Adipose tissue (tissue), 3 donors: ENCODE data around the gene ITGB2. TPM values are rescaled to one million over a fixed set of nuclear protein-coding genes. Genes with fewer than 3 reads are reported as not detected.
"Not testable (repeated sequence)": the region's sequence is repeated elsewhere in the genome, so short reads cannot be mapped to it uniquely, and the experiment has no call there.

ENCODE experiments used
- H3K27ac ChIP-seq: one replicate; pipeline ENCODE4 v1.5.1; 2013; ENCODE audit warnings: low read depth, low read length
- WGBS, 3 donors: extraction: QIAGEN DNeasy Blood & Tissue Kit; methylation state at CpG; one replicate each; pipeline ENCODE4 v1.1.7; 2013; 5-methylcytosine and 5-hydroxymethylcytosine counted together
- polyA plus RNA-seq, 3 donors: library from polyadenylated mRNA; stranded (reverse); fragments of 200-250 nt; gene quantifications; one replicate each; pipeline ENCODE4 v1.2.3, GENCODE V29; 2013
- donor health status: healthy with polysubstance abuse.
- donor health status: Bipolar disorder and iron deficiency.
- donor health status: healthy.

Gene ITGB2
- polyA plus RNA-seq, 3 donors: 9.5 to 81.7 (median 32.5) TPM

DNA sequence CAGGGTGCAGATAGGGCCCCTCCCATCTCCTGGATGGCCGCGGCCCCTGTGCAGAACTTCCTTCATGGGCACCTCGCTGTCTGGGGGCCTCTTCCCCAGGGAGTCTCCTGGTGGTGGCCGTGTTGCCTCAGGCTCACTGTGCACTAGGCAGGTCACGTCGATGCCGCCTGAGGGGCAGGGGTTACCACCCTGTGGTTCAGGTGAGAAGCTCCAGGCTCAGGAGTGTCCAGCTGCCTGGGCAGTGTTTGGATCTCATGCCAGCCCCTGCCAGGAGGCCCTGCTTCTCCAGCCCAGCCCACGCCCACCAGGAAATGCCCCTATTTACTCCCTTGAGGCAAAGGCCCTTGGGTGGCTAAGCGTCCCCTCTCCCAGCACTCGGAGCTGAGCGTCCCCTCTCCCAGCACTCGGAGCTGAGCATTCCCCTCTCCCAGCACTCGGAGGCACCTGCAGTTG lies 2.1 kb downstream of the ITGB2 start:
- no peak overlapping the region for H3K27ac ChIP-seq
- WGBS, 3 donors: 47 to 71% (median 54%) methylated on average over 12 to 13 of the region's 13 CpGs

GRCh38 chr21:44918107-44918470 lies 2.6 kb downstream of the ITGB2 start:
- 77 to 88% (median 78%) methylated on average over 12 of the region's 12 CpGs for WGBS, 3 donors
- no peak overlapping the region for H3K27ac ChIP-seq

GRCh38 chr21:44917446-44918106 lies 3.1 kb downstream of the ITGB2 start:
- WGBS, 3 donors: 77 to 89% (median 88%) methylated on average over 15 of the region's 15 CpGs

GRCh38 chr21:44916965-44917364 lies 3.7 kb downstream of the ITGB2 start:
- H3K27ac ChIP-seq: no peak overlapping the region
- WGBS, 3 donors: 57 to 66% (median 58%) methylated on average over 7 of the region's 7 CpGs

More at GRCh38 chr21:44917446-44918106, 3.1 kb downstream of the ITGB2 start:
- no peak overlapping the region for H3K27ac ChIP-seq

GRCh38 chr21:44914176-44914874 lies 6.4 kb downstream of the ITGB2 start:
- 54 to 82% (median 63%) methylated on average over 18 of the region's 18 CpGs for WGBS, 3 donors
- no peak overlapping the region for H3K27ac ChIP-seq

DNA sequence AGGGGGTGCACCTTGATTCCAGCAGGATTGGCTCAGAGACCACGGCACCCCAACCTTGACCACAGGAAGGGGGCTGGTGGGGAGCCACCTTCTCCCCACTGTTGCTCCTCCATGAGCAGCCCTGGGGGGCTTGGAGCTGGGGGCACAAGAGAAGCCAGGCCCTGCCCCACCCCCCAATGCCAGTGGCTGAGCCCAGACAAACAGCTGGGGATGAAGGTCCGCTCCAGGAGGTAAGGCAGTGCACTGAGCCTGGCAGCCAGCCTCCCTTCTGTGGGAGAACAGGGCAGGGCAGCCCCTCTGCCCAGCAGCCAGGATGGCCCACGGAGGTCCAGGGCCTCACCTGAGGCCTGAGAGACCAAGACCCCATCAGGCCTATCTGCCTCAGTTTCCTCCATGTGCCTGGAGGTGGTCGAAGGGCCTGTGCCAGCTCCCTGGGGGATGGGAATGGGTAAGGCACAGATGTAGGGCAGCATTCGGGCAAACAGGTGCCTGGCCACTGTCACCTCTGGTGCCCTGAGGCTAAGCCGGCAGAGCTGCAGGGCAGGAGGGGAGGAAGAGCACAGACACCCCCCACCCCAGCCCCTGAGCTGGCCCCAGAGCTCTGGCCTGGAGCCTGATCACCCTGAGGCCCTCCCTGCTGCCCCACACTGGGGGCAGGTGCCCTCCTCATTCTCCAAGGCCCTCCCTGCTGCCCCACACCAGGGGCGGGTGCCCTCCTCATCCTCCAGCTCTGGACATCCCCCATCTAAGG lies 7.1 kb downstream of the ITGB2 start:
- 61 to 87% (median 61%) methylated on average over 7 of the region's 7 CpGs for WGBS, 3 donors
- peak overlapping the region; percentile 15 for H3K27ac ChIP-seq

- 67 to 75% (median 74%) methylated on average over 17 to 18 of the region's 25 CpGs for WGBS, 3 donors
- H3K27ac ChIP-seq: not testable (repeated sequence)
These were observed 7.9 kb downstream of the ITGB2 start for GRCh38 chr21:44912506-44913412.

DNA sequence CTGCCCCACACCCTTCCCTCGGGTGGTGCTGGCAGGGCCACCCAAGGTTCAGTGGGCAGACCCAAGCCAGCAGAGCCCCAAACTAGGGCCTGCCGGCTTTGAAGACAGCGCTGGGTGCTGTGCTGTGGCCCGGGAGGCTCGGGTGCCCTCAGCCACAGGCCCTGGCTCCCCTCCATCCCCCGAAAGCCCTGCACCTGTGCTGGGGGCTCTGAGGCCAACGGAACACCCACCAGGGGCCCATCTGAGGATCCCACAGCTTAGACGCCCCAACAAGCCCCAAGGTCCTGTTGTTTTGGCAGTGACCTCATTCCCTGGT lies 8.6 kb downstream of the ITGB2 start:
- 48 to 71% (median 65%) methylated on average over 8 of the region's 8 CpGs for WGBS, 3 donors
- no peak overlapping the region for H3K27ac ChIP-seq

- no peak overlapping the region for H3K27ac ChIP-seq
- WGBS, 3 donors: 38 to 48% (median 39%) methylated on average over 18 to 19 of the region's 19 CpGs
These were observed 9.1 kb downstream of the ITGB2 start for GRCh38 chr21:44911384-44912157.

DNA sequence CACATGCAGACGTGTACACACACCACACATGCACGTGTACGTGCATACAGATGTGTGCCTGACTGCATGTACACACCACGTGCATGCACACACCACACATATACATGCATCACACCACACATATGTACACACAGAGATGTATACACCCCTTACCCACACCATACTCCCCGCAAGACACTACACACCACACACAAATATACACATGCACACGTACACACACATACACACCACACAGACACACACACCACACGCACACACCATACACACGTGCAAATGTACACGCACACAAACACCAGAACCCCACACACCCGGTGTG lies 9.7 kb downstream of the ITGB2 start:
- H3K27ac ChIP-seq: no peak overlapping the region

GRCh38 chr21:44910229-44911067 lies 10.3 kb downstream of the ITGB2 start:
- 62 to 88% (median 88%) methylated on average over 27 of the region's 27 CpGs for WGBS, 3 donors
- H3K27ac ChIP-seq: no peak overlapping the region

More for the DNA sequence above, 9.7 kb downstream of the ITGB2 start:
- 54 to 70% (median 68%) methylated on average over 10 of the region's 10 CpGs for WGBS, 3 donors

- no peak overlapping the region for H3K27ac ChIP-seq
- 92 to 95% (median 92%) methylated on average over 9 of the region's 9 CpGs for WGBS, 3 donors
These were observed 11.0 kb downstream of the ITGB2 start for GRCh38 chr21:44909719-44910118.

DNA sequence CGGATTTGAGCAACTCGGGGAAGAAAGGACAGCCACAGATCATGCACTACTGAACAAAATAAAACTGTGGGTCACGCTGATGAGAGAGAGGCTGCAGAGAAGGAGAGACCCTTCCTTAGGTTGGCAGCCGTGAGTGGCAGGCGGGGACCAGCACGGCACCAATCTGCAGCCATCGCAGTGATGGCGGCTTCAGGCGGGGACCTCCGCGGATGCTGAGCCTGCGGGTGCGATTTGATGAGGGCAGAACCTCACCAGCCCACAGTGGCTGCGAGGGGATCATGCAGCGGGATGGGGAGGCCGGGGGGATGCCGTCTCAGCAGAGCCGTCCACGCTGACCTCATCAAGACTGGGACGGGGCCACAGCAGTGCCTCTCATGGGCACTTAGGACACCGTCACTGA lies 11.8 kb downstream of the ITGB2 start:
- WGBS, 3 donors: 89 to 93% (median 90%) methylated on average over 21 of the region's 21 CpGs
- no peak overlapping the region for H3K27ac ChIP-seq

GRCh38 chr21:44907966-44908895 lies 12.5 kb downstream of the ITGB2 start:
- 34 to 58% (median 34%) methylated on average over 25 of the region's 25 CpGs for WGBS, 3 donors

GRCh38 chr21:44907225-44907965 lies 13.3 kb downstream of the ITGB2 start:
- no peak overlapping the region for H3K27ac ChIP-seq
- 51 to 68% (median 67%) methylated on average over 16 of the region's 16 CpGs for WGBS, 3 donors

More at GRCh38 chr21:44907966-44908895, 12.5 kb downstream of the ITGB2 start:
- H3K27ac ChIP-seq: no peak overlapping the region
